H1 (cell line): Measurements from ENCODE around the gene PPP1R9A.

Source experiments
- ATF2 ChIP-seq: IDR thresholded peaks from 2 replicates; pipeline ENCODE4 v1.6.1; 2012; ENCODE audit warnings: low read length, inconsistent platforms
- CTCF ChIP-seq, 3 experiments: IDR thresholded peaks; 1 replicate in 2 of 3; 2 replicates in 1 of 3; pipeline versions ENCODE4 v1.5.1 to v1.6.1; 2011; ENCODE audit warnings: low read length in 3 of 3, mild to moderate bottlenecking in 3 of 3, inconsistent platforms in 2 of 3, low read depth in 1 of 3, moderate library complexity in 1 of 3; ENCODE audit not compliant: insufficient read depth in 1 of 3; ENCODE audit errors: control extremely low read depth in 1 of 3
- EP300 ChIP-seq, 2 experiments: IDR thresholded peaks; 1 replicate in 1 of 2; 2 replicates in 1 of 2; pipeline ENCODE4 v1.6.1; 2011 to 2012; ENCODE audit warnings: low read depth in 2 of 2, low read length in 2 of 2, mild to moderate bottlenecking in 2 of 2, borderline replicate concordance in 1 of 2, inconsistent platforms in 1 of 2, moderate library complexity in 1 of 2
- EZH2 ChIP-seq: fragments of 200-600 bp; sonication (generic); IDR thresholded peaks from 2 replicates; pipeline ENCODE4 v1.7.1; 2012; ENCODE audit warnings: low read depth, mild to moderate bottlenecking, moderate library complexity, low read length, inconsistent platforms; ENCODE audit not compliant: severe bottlenecking
- GABPA ChIP-seq: IDR thresholded peaks from 2 replicates; pipeline ENCODE4 v1.6.1; 2011; ENCODE audit warnings: mild to moderate bottlenecking, low read length, moderate library complexity, borderline replicate concordance; ENCODE audit not compliant: insufficient read depth
- JUND ChIP-seq: IDR thresholded peaks from 2 replicates; pipeline ENCODE4 v1.6.1; 2011; ENCODE audit warnings: mild to moderate bottlenecking, improper control_type of control experiment, low read length
- POLR2A ChIP-seq, 2 experiments: IDR thresholded peaks; 1 replicate in 1 of 2; 2 replicates in 1 of 2; pipeline ENCODE4 v1.6.1; 2011; ENCODE audit warnings: low read depth in 2 of 2, low read length in 2 of 2, mild to moderate bottlenecking in 2 of 2; ENCODE audit errors: control extremely low read depth in 1 of 2
- POLR2AphosphoS5 ChIP-seq: IDR thresholded peaks from 2 replicates; pipeline ENCODE4 v1.6.1; 2011; ENCODE audit warnings: low read depth, low read length
- RAD21 ChIP-seq, 2 experiments: IDR thresholded peaks in 1 of 2; conservative IDR thresholded peaks in 1 of 2; 2 replicates each; pipeline ENCODE4 v1.6.1; 2011; ENCODE audit warnings: low read depth in 2 of 2, low read length in 2 of 2, improper control_type of control experiment in 1 of 2, inconsistent platforms in 1 of 2, mild to moderate bottlenecking in 1 of 2, moderate library complexity in 1 of 2
- SRF ChIP-seq: IDR thresholded peaks from 2 replicates; pipeline ENCODE4 v1.6.1; 2011; ENCODE audit warnings: mild to moderate bottlenecking, low read depth, low read length, moderate library complexity
- TBP ChIP-seq: IDR thresholded peaks from 2 replicates; pipeline ENCODE4 v1.6.1; 2011; ENCODE audit warnings: low read depth, low read length, improper control_type of control experiment
- YY1 ChIP-seq: IDR thresholded peaks from 2 replicates; pipeline ENCODE4 v1.6.1; 2011; ENCODE audit warnings: low read depth, mild to moderate bottlenecking, low read length

- TF ChIP-seq CTCF (IDR thresholded peaks at IDR 0.05; ENCODE audit: control extremely low read depth in 1 of 3, insufficient read depth in 1 of 3, low read depth in 1 of 3, low read length in 3 of 3) = no peak
- no peak for TF ChIP-seq POLR2AphosphoS5
- TF ChIP-seq SRF = no peak
- no peak for TF ChIP-seq ATF2
- TF ChIP-seq POLR2A (IDR thresholded peaks at IDR 0.05; ENCODE audit: control extremely low read depth in 1 of 2, low read depth in 2 of 2, low read length in 2 of 2) = no peak
- no peak for TF ChIP-seq GABPA
- TF ChIP-seq EZH2 = no peak
- TF ChIP-seq EP300 (IDR thresholded peaks at IDR 0.05; ENCODE audit: borderline replicate concordance in 1 of 2, low read depth in 2 of 2, low read length in 2 of 2) = no peak
- TF ChIP-seq RAD21 (IDR thresholded peaks at IDR 0.05 in 1 of 2, conservative IDR thresholded peaks at IDR 0.05 in 1 of 2; ENCODE audit: low read depth in 2 of 2, low read length in 2 of 2) = no peak
- no peak for TF ChIP-seq JUND
- no peak for TF ChIP-seq TBP
- no peak for TF ChIP-seq YY1
Observed at GRCh38 chr7:94913391-94913790, 6.0 kb downstream of the PPP1R9A start.
